Activated CD4-positive, alpha-beta T cell treated with anti-CD3 and anti-CD28 coated beads for 36 hours (primary cell): Measurements from ENCODE around the gene TGFB2. TPM values are rescaled to one million over a fixed set of nuclear protein-coding genes. Genes with fewer than 3 reads are reported as not detected.

Experiments
- total RNA-seq, 2 experiments: library from RNA; stranded (reverse); gene quantifications; one replicate each; pipeline ENCODE4 v1.2.3, GENCODE V29; 2021

Gene TGFB2
- total RNA-seq, 2 experiments from 2014 or later: 0.09 TPM; not detected in 1

Other genes with a start within 250 kb of the TGFB2 start
- gene RRP15, start 60.0 kb upstream of the TGFB2 start, total RNA-seq: 10 to 100 TPM; 23.3 to 30.5 TPM